Adrenal gland (tissue), 5 donors: ENCODE measurements around the gene CD248.

Experiments
- CTCF ChIP-seq, 6 experiments: fragments of 450-650 bp in 4 of 6; fragments of 200-600 bp in 2 of 6; sonication (generic) in 1 of 6; IDR thresholded peaks; 1 replicate in 5 of 6; 2 replicates in 1 of 6; pipeline versions ENCODE4 v1.5.1 to v1.8.0; 2016 to 2021; ENCODE audit warnings: antibody characterized with exemption in 6 of 6, mild to moderate bottlenecking in 2 of 6, moderate library complexity in 1 of 6
- POLR2A ChIP-seq, 2 donors: fragments of 450-650 bp; IDR thresholded peaks; one replicate each; pipeline ENCODE4 v1.6.1; 2017; ENCODE audit warnings: antibody characterized with exemption in 2 of 2, mild to moderate bottlenecking in 2 of 2, moderate library complexity in 1 of 2
- donor health status: DM: no; HTN: no; CAD: no.

- no peak for TF ChIP-seq CTCF (IDR thresholded peaks at IDR 0.05)
- no peak for TF ChIP-seq POLR2A (IDR thresholded peaks at IDR 0.05)
Observed at GRCh38 chr11:66349084-66349386, 32.2 kb upstream of the CD248 start.
